GM08714 (cell line): ENCODE measurements around the gene TLK1.

ENCODE experiments used
- H3K4me3 ChIP-seq: fragments of 200-500 bp; sonication (Bioruptor generic); 2 replicates; pipeline ENCODE4 v1.5.1; 2014; ENCODE audit warnings: mild to moderate bottlenecking, low read length, inconsistent platforms
- ZNF274 ChIP-seq: IDR thresholded peaks from 2 replicates; pipeline ENCODE4 v1.6.1; 2012; ENCODE audit warnings: mild to moderate bottlenecking, low read depth, low read length

TLK1 gene

DNA sequence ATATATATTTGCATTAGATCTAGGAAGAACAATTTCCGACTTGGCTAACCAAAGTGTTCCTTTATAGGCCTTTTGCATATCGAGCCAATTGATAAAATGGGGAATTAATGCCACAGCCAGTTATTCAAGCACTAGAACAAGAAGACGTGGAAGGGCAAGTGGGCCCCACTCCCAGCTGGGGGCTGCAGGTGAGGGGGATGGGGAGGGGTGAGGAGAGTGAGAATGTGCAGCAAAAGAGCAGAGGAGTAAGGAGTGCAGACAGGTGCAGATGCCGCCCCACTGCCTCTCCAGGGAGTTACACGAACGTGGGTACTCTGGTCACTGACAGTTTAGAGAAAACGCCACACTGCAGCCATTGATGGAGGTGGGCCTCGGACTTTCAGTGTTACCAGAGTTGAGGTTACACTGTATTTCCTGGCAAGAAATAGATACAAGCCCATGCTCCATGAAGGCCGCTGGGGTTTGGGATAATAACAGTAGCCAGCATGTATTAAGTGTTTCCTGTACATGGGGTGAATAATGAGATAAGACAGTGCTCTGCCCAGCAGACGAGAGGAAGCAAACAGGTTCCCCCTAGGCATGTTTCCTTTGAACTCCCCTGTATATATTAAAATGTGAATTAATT, 190.7 kb downstream of the TLK1 start:
- no peak overlapping the region for H3K4me3 ChIP-seq
- TF ChIP-seq ZNF274 = no peak

DNA sequence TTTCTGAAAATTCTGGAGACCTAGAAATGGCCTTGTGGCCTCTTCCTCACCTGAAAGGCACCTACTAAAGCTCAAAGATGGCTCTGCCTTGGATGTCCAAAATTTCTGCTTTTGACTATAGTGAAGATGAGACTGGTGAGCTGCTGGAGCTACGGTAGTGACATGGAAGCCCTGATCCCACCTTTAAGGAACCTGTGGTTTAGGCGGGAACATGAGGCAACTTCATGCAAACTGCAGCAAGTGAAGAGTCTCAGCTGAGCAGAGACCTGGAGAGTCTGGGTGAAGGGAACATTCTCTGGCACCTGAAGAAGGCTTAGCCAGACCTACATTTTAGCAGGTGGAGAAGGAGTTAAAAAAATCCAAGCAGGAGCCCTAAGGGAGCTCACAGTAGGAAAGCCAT, 191.7 kb downstream of the TLK1 start:
- TF ChIP-seq ZNF274 = no peak

DNA sequence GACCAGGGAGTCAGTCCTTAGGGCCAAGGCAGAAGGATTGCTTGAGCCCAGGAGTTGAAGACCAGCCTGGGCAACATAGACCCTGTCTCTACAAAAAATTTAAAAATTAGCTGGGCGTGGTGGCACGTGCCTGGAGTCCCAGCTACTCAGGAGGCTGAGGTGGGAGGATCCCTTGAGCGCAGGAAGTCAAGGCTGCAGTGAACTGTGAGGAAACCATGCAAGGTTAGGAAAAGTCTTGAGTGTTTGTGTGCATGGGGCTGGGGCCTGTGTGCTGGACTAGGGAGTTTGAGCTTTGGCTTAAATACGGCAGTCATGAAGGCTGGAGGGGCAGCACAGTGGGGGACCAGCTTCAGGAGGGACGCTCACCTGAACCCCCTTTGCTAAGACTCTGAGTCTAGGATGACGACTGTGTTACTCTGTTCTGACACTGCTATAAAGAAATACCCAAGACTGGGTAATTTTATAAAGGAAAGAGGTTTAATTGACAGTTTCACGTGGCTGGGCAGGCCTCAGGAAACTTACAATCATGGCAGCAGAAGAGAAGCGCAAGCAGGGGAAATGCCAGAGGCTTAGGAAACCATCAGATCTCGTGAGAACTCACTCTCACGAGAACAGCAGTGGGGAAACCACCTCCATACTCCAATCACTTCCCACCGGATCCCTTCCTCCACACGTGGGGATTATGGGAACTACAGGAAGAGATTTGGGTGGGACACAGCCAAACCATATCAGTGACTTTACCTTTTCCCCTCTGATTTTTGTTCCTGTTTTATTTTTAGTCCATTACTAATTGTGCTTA, 192.3 kb downstream of the TLK1 start:
- no peak for TF ChIP-seq ZNF274
- no peak overlapping the region for H3K4me3 ChIP-seq

More for the DNA sequence above, 191.7 kb downstream of the TLK1 start:
- no peak overlapping the region for H3K4me3 ChIP-seq

DNA sequence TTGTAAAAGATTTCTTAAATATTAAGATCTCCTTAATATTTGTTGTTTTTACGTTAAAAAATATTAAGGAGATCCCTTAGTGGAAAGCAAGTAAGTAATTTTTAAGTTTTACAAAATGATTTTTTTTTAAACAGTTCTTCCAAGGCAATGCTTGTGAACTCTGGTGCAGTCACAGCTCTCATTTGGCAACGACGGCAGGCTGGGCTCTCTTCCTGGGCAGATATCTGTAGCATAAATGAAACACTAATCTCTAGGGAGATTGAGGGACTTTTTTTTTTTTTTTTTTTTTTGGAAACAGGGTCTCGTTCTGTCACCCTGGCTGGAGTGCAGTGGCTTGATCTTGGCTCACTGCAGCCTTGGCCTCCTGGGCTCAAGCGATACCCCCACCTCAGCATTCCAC, 193.1 kb downstream of the TLK1 start:
- H3K4me3 ChIP-seq = no peak overlapping the region
- no peak for TF ChIP-seq ZNF274

DNA sequence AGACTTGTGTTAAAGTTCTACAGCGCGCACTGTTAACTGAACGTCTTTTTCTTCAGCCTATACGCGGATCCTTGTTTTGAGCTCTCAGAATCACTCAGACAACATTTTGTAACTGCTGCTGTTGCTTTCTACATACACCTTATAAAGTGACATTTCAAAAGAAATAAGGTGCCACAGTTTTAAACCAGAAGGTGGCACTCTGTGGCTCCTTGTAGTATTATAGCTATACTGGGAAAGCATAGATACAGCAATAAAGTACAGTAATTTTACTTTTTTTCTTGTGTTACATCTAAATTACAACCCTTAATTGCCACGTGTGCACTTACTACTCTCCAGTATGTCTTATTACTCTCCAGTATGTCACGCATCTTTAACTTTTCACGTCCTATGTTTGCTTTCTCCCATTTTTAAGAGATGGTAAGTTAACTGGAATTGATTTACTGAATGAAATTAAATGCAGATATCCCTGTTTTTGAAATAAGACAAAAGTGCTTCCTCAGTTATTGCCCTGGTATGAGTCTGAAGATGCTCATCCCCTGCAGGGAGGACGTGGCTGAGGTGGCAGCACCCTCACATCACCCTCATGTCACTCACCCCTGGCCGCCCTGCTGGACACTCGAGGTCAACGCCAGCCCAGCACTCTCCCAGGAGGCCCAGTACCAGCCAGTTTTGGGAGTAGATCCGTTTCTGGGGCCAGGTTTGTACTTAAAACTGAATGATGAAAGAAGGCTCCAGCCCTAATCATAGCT, 193.9 kb downstream of the TLK1 start:
- TF ChIP-seq ZNF274 = no peak
- H3K4me3 ChIP-seq = no peak overlapping the region

DNA sequence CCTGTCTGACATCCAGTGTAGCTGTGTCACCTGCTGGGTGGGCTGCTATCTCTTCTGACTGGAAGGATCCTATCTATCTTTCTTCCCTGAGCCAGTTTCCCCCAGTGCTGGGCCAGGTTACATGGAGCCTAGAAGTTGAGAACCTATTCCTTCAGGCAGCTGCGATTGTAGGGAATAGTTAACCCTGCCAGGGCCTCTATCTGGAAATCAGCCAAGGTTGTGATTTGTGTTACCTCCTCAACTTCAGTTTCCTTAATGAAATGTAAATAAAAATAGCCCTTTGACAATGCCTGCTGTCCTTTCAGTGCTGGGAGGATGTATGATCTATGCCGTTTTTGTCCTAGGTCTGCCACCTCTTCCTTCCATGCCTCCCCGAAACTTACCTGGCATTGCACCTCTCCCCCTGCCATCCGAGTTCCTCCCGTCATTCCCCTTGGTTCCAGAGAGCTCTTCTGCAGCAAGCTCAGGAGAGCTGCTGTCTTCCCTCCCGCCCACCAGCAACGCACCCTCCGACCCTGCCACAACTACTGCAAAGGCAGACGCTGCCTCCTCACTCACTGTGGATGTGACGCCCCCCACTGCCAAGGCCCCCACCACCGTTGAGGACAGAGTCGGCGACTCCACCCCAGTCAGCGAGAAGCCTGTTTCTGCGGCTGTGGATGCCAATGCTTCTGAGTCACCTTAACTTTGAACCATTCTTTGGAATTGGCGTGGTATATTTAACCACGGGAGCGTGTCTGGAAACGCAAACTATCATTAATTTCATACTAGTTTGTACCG, 195.1 kb downstream of the TLK1 start:
- TF ChIP-seq ZNF274 = no peak
- H3K4me3 ChIP-seq = no peak overlapping the region

DNA sequence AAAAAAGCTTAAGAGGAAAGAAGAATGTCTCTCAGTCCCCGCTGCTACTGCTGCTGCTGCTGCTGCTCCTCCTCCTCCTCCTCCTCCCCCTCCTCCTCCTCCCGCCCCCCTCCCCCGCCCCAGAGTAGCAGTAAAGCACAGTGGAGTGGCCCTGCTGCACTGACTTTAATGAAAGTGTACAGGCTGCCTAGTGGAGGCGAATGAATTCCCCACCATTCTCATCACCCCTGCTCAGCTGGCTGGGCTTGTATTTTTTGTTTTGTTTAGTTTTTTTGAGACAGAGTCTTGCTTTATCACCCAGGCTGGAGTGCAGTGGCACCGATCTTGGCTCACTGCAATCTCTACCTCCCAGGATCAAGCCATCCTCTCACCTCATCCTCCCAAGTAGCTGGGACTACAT, 197.3 kb downstream of the TLK1 start:
- TF ChIP-seq ZNF274 = no peak
- H3K4me3 ChIP-seq = no peak overlapping the region

DNA sequence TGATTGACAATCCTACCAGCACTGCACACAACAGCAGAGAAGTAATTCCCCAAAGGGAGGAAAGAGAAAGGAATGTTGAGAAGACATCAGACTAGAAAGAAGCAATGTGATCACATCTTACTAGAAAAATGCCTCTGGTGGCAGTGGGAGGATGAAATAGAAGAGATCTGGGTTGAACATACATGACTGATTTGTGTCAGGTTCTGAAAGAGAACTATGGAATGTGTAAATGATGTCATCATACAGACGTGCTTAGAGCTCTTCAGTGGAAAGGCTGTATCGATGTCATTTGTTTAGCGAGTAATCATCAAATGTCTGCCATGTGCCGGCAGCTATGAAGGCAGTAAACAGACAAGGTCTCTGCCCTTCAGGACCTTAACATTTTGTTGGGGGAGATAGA, 206.8 kb downstream of the TLK1 start:
- no peak for TF ChIP-seq ZNF274
- no peak overlapping the region for H3K4me3 ChIP-seq

DNA sequence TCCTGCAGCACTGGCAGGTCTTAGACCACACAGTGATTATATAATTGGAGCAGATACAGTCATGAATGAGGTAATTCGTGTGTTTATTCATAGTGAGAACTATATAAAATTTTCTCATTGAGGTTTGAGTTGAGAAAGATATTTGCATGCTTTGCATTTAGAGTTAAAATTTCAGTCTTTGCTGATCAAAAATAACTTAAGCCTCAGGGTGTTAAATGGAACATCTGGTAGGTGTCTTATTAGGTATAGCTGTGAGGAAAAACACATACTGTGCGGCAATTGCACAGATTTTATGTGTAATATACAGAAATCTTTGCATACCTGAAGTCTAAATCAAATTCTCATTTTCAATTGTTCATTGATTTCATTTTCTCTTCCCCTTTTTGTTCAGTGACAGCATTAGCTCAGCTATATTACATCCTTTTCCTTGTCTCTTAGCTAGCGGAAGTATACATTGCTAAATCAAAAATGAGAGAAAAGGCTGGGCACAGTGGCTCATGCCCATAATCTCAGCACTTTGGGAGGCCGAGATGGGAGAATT, 210.4 kb downstream of the TLK1 start:
- no peak for TF ChIP-seq ZNF274

DNA sequence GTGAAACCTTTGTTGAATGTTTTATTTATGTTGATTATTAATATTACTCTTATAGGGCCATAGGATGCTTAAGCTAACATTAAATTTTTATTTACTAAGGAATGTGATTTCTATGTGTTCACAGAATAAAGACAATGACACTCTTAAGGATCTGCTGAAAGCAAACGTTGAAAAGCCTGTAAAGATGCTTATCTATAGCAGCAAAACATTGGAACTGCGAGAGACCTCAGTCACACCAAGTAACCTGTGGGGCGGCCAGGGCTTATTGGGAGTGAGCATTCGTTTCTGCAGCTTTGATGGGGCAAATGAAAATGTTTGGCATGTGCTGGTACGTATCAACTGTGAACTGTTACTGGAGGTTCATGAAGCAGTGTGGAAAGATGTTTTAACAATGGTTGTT, 211.3 kb downstream of the TLK1 start:
- no peak for TF ChIP-seq ZNF274
- H3K4me3 ChIP-seq = no peak overlapping the region

More for the DNA sequence above, 210.4 kb downstream of the TLK1 start:
- no peak overlapping the region for H3K4me3 ChIP-seq

DNA sequence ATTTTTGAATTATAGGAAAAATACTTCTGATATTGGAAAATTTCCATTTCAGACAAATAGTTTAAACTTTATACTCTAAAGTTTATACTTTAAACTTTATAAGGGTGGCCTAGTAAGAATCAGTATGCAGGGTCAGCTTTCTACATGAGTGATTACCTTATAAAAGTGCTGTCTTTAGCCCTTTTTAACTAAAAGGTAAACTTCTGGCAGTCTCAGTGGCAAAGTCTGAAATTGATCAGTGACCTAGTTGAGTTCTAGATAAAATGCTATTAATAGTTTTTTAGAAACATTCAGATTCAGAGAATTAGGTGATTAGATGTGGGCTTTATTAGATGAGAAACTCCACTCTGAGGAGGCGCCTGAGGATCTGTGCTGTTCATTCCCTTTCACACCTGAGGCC, 216.1 kb downstream of the TLK1 start:
- no peak overlapping the region for H3K4me3 ChIP-seq
- no peak for TF ChIP-seq ZNF274

DNA sequence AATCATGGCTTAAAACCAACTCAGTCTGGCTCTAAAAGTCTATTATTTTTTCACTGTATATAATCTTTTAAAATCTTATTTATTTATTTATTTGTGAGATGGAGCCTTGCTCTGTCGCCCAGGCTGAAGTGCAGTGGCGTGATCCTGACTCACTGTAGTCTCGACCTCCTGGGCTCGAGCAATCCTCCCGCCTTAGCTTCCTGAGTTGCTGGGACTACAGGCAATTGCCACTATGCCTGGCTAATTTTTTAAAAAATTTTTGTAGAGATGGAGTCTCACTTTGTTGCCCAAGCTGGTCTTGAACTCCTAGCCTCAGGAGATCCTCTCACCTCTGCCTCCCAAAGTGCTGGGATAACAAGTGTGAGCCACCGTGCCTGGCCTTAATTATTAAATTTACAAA, 217.1 kb downstream of the TLK1 start:
- no peak overlapping the region for H3K4me3 ChIP-seq
- TF ChIP-seq ZNF274 = no peak

DNA sequence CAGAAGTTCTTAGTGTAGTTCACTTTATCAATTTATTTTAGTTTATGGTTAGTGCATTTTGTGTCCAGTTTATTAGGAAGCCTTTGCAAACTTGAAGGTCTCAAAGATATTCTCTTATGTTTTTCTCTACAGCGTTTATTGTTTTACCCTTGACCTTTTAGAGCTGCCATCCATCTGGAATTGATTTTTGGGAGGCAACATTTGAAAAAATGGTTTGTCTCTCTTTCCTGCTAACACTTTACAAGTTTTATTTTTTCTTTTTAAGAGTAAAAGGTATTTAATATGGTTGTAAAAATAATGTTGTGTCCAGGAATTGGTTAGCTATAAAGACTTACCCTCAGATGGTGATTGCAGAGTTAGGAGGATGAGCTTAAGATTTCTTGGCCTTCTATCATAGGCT, 217.7 kb downstream of the TLK1 start:
- TF ChIP-seq ZNF274 = no peak
- H3K4me3 ChIP-seq = no peak overlapping the region

DNA sequence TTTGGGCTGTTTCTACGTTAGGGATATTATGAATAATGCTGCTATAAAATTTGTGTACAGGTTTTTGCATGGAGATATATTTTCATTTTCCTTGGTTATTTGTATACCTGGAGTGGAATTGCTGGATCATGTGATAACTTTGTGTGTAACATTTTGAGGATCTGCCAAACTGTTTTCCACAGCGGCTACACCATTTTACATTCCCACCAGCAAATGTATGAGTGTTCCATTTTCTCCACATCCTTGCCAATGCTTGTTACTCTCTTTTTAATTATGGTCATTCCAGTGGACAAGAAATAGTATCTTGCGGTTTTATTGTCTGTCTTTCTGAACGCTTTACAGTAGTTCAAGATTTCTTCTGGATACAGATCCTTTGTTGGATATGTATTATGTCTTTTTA, 218.1 kb downstream of the TLK1 start:
- TF ChIP-seq ZNF274 = no peak
- H3K4me3 ChIP-seq = no peak overlapping the region
